Trophoblast cell (in vitro differentiated cells and primary cell): Measurements from ENCODE around the gene SMIM32.

ENCODE experiments used
- DNase-seq, 2 donors: peaks; one replicate each; pipeline ENCODE4 v3.0.0-alpha.2; 2016
- H2AFZ ChIP-seq: 2 replicates; pipeline ENCODE4 v1.6.1; 2013; ENCODE audit warnings: low read length, moderate library complexity, mild to moderate bottlenecking; ENCODE audit not compliant: insufficient read depth, poor library complexity
- H2AK5ac ChIP-seq: 2 replicates; pipeline ENCODE4 v1.6.1; 2013; ENCODE audit warnings: mild to moderate bottlenecking, low read length
- H2BK120ac ChIP-seq: 2 replicates; pipeline ENCODE4 v1.6.1; 2013; ENCODE audit warnings: low read length, mild to moderate bottlenecking, moderate library complexity; ENCODE audit not compliant: insufficient read depth, poor library complexity
- H2BK12ac ChIP-seq: 2 replicates; pipeline ENCODE4 v1.6.1; 2013; ENCODE audit warnings: mild to moderate bottlenecking, low read length, moderate library complexity
- H2BK5ac ChIP-seq: 2 replicates; pipeline ENCODE4 v1.6.1; 2013; ENCODE audit warnings: low read length, low read depth, moderate library complexity, mild to moderate bottlenecking; ENCODE audit not compliant: poor library complexity
- H3K14ac ChIP-seq: 2 replicates; pipeline ENCODE4 v1.6.1; 2013; ENCODE audit warnings: mild to moderate bottlenecking, low read length
- H3K18ac ChIP-seq: 2 replicates; pipeline ENCODE4 v1.6.1; 2013; ENCODE audit warnings: mild to moderate bottlenecking, low read length
- H3K23ac ChIP-seq: 2 replicates; pipeline ENCODE4 v1.6.1; 2013; ENCODE audit warnings: low read length
- H3K27ac ChIP-seq: 2 replicates; pipeline ENCODE4 v1.5.1; 2013; ENCODE audit warnings: low read depth, mild to moderate bottlenecking, inconsistent platforms, low read length, moderate library complexity
- H3K27me3 ChIP-seq: 2 replicates; pipeline ENCODE4 v1.6.1; 2013; ENCODE audit warnings: inconsistent platforms, mild to moderate bottlenecking, low read length, moderate library complexity; ENCODE audit not compliant: insufficient read depth
- H3K36me3 ChIP-seq, 2 experiments: 1 replicate in 1 of 2; 2 replicates in 1 of 2; pipeline ENCODE4 v1.6.1; 2013; ENCODE audit warnings: low read length in 2 of 2, mild to moderate bottlenecking in 2 of 2, moderate library complexity in 1 of 2; ENCODE audit not compliant: insufficient read depth in 2 of 2, control insufficient read depth in 1 of 2
- H3K4ac ChIP-seq: 2 replicates; pipeline ENCODE4 v1.6.1; 2013; ENCODE audit warnings: low read depth, mild to moderate bottlenecking, low read length, moderate library complexity
- H3K4me1 ChIP-seq, 2 experiments: 1 replicate in 1 of 2; 2 replicates in 1 of 2; pipeline ENCODE4 v1.6.1; 2013; ENCODE audit warnings: low read length in 2 of 2, mild to moderate bottlenecking in 2 of 2, moderate library complexity in 1 of 2; ENCODE audit not compliant: insufficient read depth in 2 of 2, control insufficient read depth in 1 of 2
- H3K4me2 ChIP-seq: 2 replicates; pipeline ENCODE4 v1.6.1; 2013; ENCODE audit warnings: inconsistent platforms, mild to moderate bottlenecking, low read length, moderate library complexity
- H3K4me3 ChIP-seq: 2 replicates; pipeline ENCODE4 v1.5.1; 2013; ENCODE audit warnings: mild to moderate bottlenecking, low read depth, low read length, inconsistent platforms
- H3K79me1 ChIP-seq: one replicate; pipeline ENCODE4 v1.6.1; 2013; ENCODE audit warnings: low read length
- H3K79me2 ChIP-seq: 2 replicates; pipeline ENCODE4 v1.6.1; 2013; ENCODE audit warnings: low read length, mild to moderate bottlenecking; ENCODE audit not compliant: control insufficient read depth, insufficient read depth, poor library complexity
- H3K9ac ChIP-seq: 2 replicates; pipeline ENCODE4 v1.6.1; 2013; ENCODE audit warnings: mild to moderate bottlenecking, low read length
- H3K9me3 ChIP-seq: 2 replicates; pipeline ENCODE4 v1.6.1; 2013; ENCODE audit warnings: low read depth, mild to moderate bottlenecking, control low read depth, inconsistent platforms, low read length; ENCODE audit not compliant: insufficient read depth
- H4K12ac ChIP-seq: 2 replicates; pipeline ENCODE4 v1.6.1; 2013; ENCODE audit warnings: low read depth, mild to moderate bottlenecking, low read length, moderate library complexity
- H4K8ac ChIP-seq: 2 replicates; pipeline ENCODE4 v1.6.1; 2013; ENCODE audit warnings: low read depth, mild to moderate bottlenecking, low read length, moderate library complexity
- H4K91ac ChIP-seq: one replicate; pipeline ENCODE4 v1.6.1; 2013; ENCODE audit warnings: low read depth, mild to moderate bottlenecking, low read length, moderate library complexity
- WGBS: extraction: QIAGEN DNeasy Blood & Tissue Kit; methylation state at CpG from one replicate; pipeline ENCODE4 v1.1.7; 2013; ENCODE audit warnings: missing lambda C conversion rate; ENCODE audit not compliant: insufficient read length, insufficient coverage; ENCODE audit errors: extremely low coverage; 5-methylcytosine and 5-hydroxymethylcytosine counted together

SMIM32 gene

GRCh38 chr5:136155078-136155477 is 37.9 kb downstream of the SMIM32 start:
- no peak overlapping the region for H4K8ac ChIP-seq
- no CpG with 5 or more reads among the region's 2 CpGs for WGBS

GRCh38 chr5:136153581-136154236 is 39.3 kb downstream of the SMIM32 start:
- H3K9ac ChIP-seq, result no peak overlapping the region
- no peak overlapping the region for H3K23ac ChIP-seq
- no peak overlapping the region for H3K14ac ChIP-seq
- no peak overlapping the region for H2BK120ac ChIP-seq
- H3K4me2 ChIP-seq, result no peak overlapping the region
- no peak overlapping the region for H2BK12ac ChIP-seq
- no peak for DNase-seq
- no peaks in the 10 kb centered on the region for H3K79me1 ChIP-seq
- no peaks in the 10 kb centered on the region for H3K27me3 ChIP-seq
- no peaks in the 10 kb centered on the region for H3K9me3 ChIP-seq
- H3K79me2 ChIP-seq, result no peaks in the 10 kb centered on the region
- no CpG with 5 or more reads among the region's 11 CpGs for WGBS
- no peak overlapping the region for H2AFZ ChIP-seq
- H3K36me3 ChIP-seq, result peaks cover 2 to 13% of the 10 kb centered on the region in 2 experiments
- no peaks in the 10 kb centered on the region for H3K4me1 ChIP-seq
- peak overlapping the region; percentile 53 for H3K18ac ChIP-seq
- no peak overlapping the region for H2AK5ac ChIP-seq
- H4K12ac ChIP-seq, result no peak overlapping the region
- no peak overlapping the region for H3K27ac ChIP-seq
- no peak overlapping the region for H2BK5ac ChIP-seq
- no peak overlapping the region for H3K4me3 ChIP-seq
- H4K91ac ChIP-seq, result no peak overlapping the region
- H4K8ac ChIP-seq, result no peak overlapping the region
- no peak overlapping the region for H3K4ac ChIP-seq

More at GRCh38 chr5:136155078-136155477, 37.9 kb downstream of the SMIM32 start:
- Histone ChIP-seq H3K4me2 (no peak overlapping the region), H3K14ac (no peak overlapping the region), H3K79me1 (no peaks in the 10 kb centered on the region), H3K4me1 (no peaks in the 10 kb centered on the region), H3K27ac (no peak overlapping the region), H3K9ac (no peak overlapping the region), H3K4ac (no peak overlapping the region), H2BK5ac (no peak overlapping the region), H2AFZ (no peak overlapping the region), H4K12ac (no peak overlapping the region), H3K36me3 (peaks cover 2 to 13% of the 10 kb centered on the region in 2 experiments), H2BK120ac (no peak overlapping the region), H2BK12ac (no peak overlapping the region), H3K23ac (no peak overlapping the region), H2AK5ac (no peak overlapping the region), H3K18ac (no peak overlapping the region), H4K91ac (no peak overlapping the region), H3K79me2 (no peaks in the 10 kb centered on the region), H3K27me3 (no peaks in the 10 kb centered on the region), H3K9me3 (no peaks in the 10 kb centered on the region), H3K4me3 (no peak overlapping the region)
- DNase-seq, result no peak

GRCh38 chr5:136149891-136150290 is 43.1 kb downstream of the SMIM32 start:
- no peak overlapping the region for H4K12ac ChIP-seq
- no peak overlapping the region for H3K9ac ChIP-seq
- no peak overlapping the region for H3K4ac ChIP-seq
- peak in 1 of 2 donors; percentile 88 for DNase-seq
- H3K9me3 ChIP-seq, result no peaks in the 10 kb centered on the region
- no peaks in the 10 kb centered on the region for H3K79me2 ChIP-seq
- no peak overlapping the region for H3K18ac ChIP-seq
- H3K4me1 ChIP-seq, result no peaks in the 10 kb centered on the region
- no CpG with 5 or more reads among the region's 1 CpG for WGBS
- no peaks in the 10 kb centered on the region for H3K79me1 ChIP-seq
- no peak overlapping the region for H3K14ac ChIP-seq
- H2BK120ac ChIP-seq, result no peak overlapping the region
- no peak overlapping the region for H2BK5ac ChIP-seq
- H2AFZ ChIP-seq, result no peak overlapping the region
- H4K91ac ChIP-seq, result no peak overlapping the region
- H2BK12ac ChIP-seq, result no peak overlapping the region
- H3K4me3 ChIP-seq, result no peak overlapping the region
- H3K4me2 ChIP-seq, result no peak overlapping the region
- no peak overlapping the region for H3K27ac ChIP-seq
- peaks cover 2 to 10% of the 10 kb centered on the region in 2 experiments for H3K36me3 ChIP-seq
- no peak overlapping the region for H2AK5ac ChIP-seq
- H3K27me3 ChIP-seq, result no peaks in the 10 kb centered on the region
- H3K23ac ChIP-seq, result no peak overlapping the region
- no peak overlapping the region for H4K8ac ChIP-seq

- Histone ChIP-seq H3K79me2 (no peaks in the 10 kb centered on the region), H3K9ac (no peak overlapping the region), H3K23ac (no peak overlapping the region), H3K4ac (no peak overlapping the region), H2BK5ac (no peak overlapping the region), H3K4me3 (no peak overlapping the region), H2AK5ac (no peak overlapping the region), H4K91ac (no peak overlapping the region), H3K27ac (no peak overlapping the region), H4K12ac (no peak overlapping the region), H3K79me1 (no peaks in the 10 kb centered on the region), H2AFZ (no peak overlapping the region), H3K27me3 (no peaks in the 10 kb centered on the region), H3K9me3 (no peaks in the 10 kb centered on the region), H3K18ac (no peak overlapping the region), H3K4me2 (no peak overlapping the region), H3K4me1 (no peaks in the 10 kb centered on the region), H3K14ac (no peak overlapping the region), H3K36me3 (peaks cover 0 to 2% of the 10 kb centered on the region in 2 experiments), H4K8ac (no peak overlapping the region), H2BK120ac (no peak overlapping the region), H2BK12ac (no peak overlapping the region)
- DNase-seq, result no peak
Observed at GRCh38 chr5:136147632-136148031, 45.3 kb downstream of the SMIM32 start.
